ENCODE data around the gene DLL4. TPM values are rescaled to one million over a fixed set of nuclear protein-coding genes. Genes with fewer than 3 reads are reported as not detected.
A peak's percentile ranks its signal among the peaks of the same experiment; 100 is the strongest.

Gene DLL4
- 1 to 10 TPM; 1.9 to 9.7 (median 6.4) TPM for total RNA-seq

- ATAC-seq, result peak; percentile 64
- WGBS, 2 donors (ENCODE audit: low coverage in 1 of 2), result 0% methylated on average over 8 of the region's 71 CpGs; no CpG with 5 or more reads in 1 of the 2 donors
- Histone ChIP-seq H3K4me1 (peaks cover 0 to 57% (median 42%) of the 10 kb centered on the region in 3 donors), H3K9me3 (no peaks in the 10 kb centered on the region), H3K4me3 (peak within 1 kb of the TSS; percentile 21 to 55), H3K36me3 (no peaks in the 10 kb centered on the region), H3K27me3 (peaks cover 92% of the 10 kb centered on the region), H3K27ac (peak within 1 kb of the TSS in 3 of 4 donors; percentile 7 to 60 (median 33))
- TF ChIP-seq CTCF (IDR thresholded peaks at IDR 0.05) (no peak), POLR2AphosphoS5 (IDR thresholded peaks at IDR 0.05) (peak; percentile 31), EP300 (IDR thresholded peaks at IDR 0.05) (no peak), POLR2A (IDR thresholded peaks at IDR 0.05) (peak; percentile 51 to 53)
Observed at GRCh38 chr15:40928821-40929659, at the start of gene DLL4. Gene DLL4, plus strand, starts transcription at chr15:40929340. Its CDS starts 329 bp downstream, at chr15:40929669.

GRCh38 chr15:40879609-40880008, 49.5 kb upstream of the DLL4 start:
- H3K9me3 ChIP-seq, result no peaks in the 10 kb centered on the region
- 83 to 96% methylated on average over 4 of the region's 6 CpGs for WGBS, 2 donors (ENCODE audit: low coverage in 1 of 2)
- H3K4me1 ChIP-seq, result no peaks in the 10 kb centered on the region
- no peaks in the 10 kb centered on the region for H3K27me3 ChIP-seq
- no peak for ATAC-seq
- no peak overlapping the region for H3K4me3 ChIP-seq
- no peak overlapping the region for H3K27ac ChIP-seq
- no peaks in the 10 kb centered on the region for H3K36me3 ChIP-seq
- TF ChIP-seq POLR2A (IDR thresholded peaks at IDR 0.05), result no peak
- no peak for TF ChIP-seq CTCF (IDR thresholded peaks at IDR 0.05)
- TF ChIP-seq EP300 (IDR thresholded peaks at IDR 0.05), result no peak
- no peak for TF ChIP-seq POLR2AphosphoS5 (IDR thresholded peaks at IDR 0.05)

GRCh38 chr15:40881351-40881750, 47.8 kb upstream of the DLL4 start:
- Histone ChIP-seq H3K4me3 (no peak overlapping the region), H3K4me1 (no peaks in the 10 kb centered on the region), H3K27ac (no peak overlapping the region), H3K27me3 (no peaks in the 10 kb centered on the region), H3K9me3 (no peaks in the 10 kb centered on the region), H3K36me3 (no peaks in the 10 kb centered on the region)
- ATAC-seq, result no peak
- 96% methylated on average over 6 of the region's 6 CpGs for WGBS, 2 donors (ENCODE audit: low coverage in 1 of 2)
- TF ChIP-seq POLR2A (IDR thresholded peaks at IDR 0.05) (no peak), EP300 (IDR thresholded peaks at IDR 0.05) (no peak), CTCF (IDR thresholded peaks at IDR 0.05) (no peak), POLR2AphosphoS5 (IDR thresholded peaks at IDR 0.05) (no peak)

- Histone ChIP-seq H3K36me3 (no peaks in the 10 kb centered on the region), H3K27me3 (no peaks in the 10 kb centered on the region), H3K9me3 (no peaks in the 10 kb centered on the region), H3K4me3 (no peak overlapping the region), H3K4me1 (no peaks in the 10 kb centered on the region), H3K27ac (no peak overlapping the region)
- TF ChIP-seq EP300 (IDR thresholded peaks at IDR 0.05), result no peak
- no peak for TF ChIP-seq POLR2A (IDR thresholded peaks at IDR 0.05)
- TF ChIP-seq POLR2AphosphoS5 (IDR thresholded peaks at IDR 0.05), result no peak
- TF ChIP-seq CTCF (IDR thresholded peaks at IDR 0.05), result no peak
- ATAC-seq, result no peak
- 80% methylated on average over 1 of the region's 1 CpG; no CpG with 5 or more reads in 1 of the 2 donors for WGBS, 2 donors (ENCODE audit: low coverage in 1 of 2)
Observed at GRCh38 chr15:40886586-40886985, 42.6 kb upstream of the DLL4 start.

- TF ChIP-seq CTCF (IDR thresholded peaks at IDR 0.05) (no peak), POLR2AphosphoS5 (IDR thresholded peaks at IDR 0.05) (no peak), POLR2A (IDR thresholded peaks at IDR 0.05) (no peak), EP300 (IDR thresholded peaks at IDR 0.05) (no peak)
- ATAC-seq, result no peak
- Histone ChIP-seq H3K9me3 (no peaks in the 10 kb centered on the region), H3K27ac (no peak overlapping the region), H3K4me3 (no peak overlapping the region), H3K36me3 (no peaks in the 10 kb centered on the region), H3K4me1 (peaks cover 0 to 9% (median 5%) of the 10 kb centered on the region in 3 donors), H3K27me3 (no peaks in the 10 kb centered on the region)
Observed at GRCh38 chr15:40889112-40889511, 40.0 kb upstream of the DLL4 start.
